TTC549 (cell line): ENCODE results near the gene APC2.

Source experiments
- FAIRE-seq: peaks from 2 replicates; lab custom pipeline; 2012; peaks lifted over from hg19 to GRCh38; lab: Jason Lieb, UNC

APC2 gene

GRCh38 chr19:1446713-1447481, 3.0 kb upstream of the APC2 start:
- no peak for FAIRE-seq

- FAIRE-seq, result no peak
Observed at GRCh38 chr19:1447504-1447903, 2.4 kb upstream of the APC2 start.

DNA sequence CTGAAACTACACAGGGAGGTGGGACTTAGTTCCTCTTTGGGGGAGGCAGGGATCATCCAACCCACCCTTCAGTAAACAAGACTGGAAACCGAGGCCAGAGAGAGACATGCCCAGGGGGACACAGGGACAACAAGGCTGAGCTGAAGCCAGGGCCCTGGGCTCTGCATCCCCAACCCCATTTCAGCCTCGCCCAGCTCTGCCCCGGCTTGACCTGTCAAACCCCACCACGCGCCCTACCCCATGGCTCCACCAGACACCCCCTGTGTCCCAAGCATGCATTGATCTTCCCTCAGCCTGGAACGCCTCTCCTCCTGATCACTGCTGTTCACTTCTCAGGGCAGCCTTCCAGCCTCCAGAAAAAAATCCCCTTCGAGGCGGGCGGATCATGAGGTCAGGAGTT, 2.0 kb upstream of the APC2 start:
- FAIRE-seq, result no peak

GRCh38 chr19:1450735-1451731, 1.1 kb downstream of the APC2 start:
- no peak for FAIRE-seq

DNA sequence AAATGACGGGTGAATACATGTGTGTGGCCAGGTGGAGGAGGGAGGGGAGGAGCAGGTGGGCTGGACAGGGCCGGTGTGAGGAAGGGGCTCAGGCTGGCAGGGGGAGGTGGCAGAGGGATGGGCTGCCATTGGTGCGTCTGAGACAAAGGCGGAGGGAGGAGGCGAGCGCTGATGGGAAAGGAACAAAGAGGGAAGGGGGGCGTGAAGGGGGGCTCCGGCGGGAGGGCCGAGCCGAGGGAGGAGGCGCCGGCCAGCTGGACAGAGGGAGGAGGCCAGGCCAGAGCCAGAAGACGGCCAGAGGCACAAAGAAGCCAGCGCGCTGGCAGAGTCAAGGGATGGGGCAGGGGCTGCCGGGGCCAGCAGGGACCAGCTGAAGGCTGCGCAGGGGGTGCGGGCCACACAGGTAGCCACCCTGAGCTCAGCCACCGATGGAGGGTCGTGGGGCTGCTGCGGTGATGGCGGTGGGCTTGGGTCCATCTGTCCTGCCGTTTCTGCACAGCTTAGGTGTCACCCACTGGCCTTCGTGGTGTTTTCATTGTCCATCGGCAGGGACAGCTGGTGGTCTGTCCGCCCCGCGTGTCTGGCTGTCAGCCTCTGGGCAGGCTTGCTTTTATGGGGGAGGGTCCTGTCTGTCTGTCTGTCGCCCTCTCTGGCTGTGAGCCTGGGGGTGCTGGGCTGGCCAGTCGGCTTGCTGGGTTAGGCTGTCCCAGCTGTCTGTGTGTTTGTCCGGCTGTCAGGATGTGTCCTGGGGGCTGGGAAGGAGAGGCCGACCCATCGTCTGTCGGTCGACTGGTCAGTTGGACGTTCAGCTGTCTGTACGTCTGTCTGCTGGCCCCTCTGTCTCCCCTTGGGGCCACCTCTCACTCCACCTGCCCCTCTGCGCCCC, 2.2 kb downstream of the APC2 start:
- FAIRE-seq, result no peak

DNA sequence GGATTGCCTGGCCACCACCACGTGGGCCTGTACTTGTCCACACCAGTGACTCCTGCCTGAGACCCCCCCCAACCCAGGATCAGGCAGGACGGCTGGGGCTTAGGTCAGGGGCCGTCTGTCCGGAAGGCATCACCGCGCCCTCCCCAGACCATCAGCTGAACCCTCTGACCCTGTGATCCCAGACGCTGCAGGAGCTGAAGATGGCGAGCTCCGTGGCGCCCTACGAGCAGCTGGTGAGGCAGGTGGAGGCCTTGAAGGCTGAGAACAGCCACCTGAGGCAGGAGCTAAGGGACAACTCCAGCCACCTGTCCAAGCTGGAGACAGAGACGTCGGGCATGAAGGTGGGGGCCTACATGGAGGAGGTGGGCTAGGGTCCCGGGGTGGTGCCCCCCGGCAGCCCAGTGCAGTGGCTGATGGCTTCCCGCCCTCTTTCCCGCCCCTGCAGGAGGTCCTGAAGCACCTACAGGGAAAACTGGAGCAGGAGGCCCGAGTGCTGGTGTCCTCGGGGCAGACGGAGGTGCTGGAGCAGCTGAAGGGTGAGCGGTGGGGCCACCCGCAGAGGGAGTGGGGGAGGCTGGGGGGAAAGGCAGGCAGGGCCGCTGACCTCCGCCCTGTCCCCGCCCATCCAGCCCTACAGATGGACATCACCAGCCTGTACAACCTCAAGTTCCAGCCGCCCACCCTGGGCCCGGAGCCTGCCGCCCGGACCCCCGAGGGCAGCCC, 3.0 kb downstream of the APC2 start:
- no peak for FAIRE-seq

DNA sequence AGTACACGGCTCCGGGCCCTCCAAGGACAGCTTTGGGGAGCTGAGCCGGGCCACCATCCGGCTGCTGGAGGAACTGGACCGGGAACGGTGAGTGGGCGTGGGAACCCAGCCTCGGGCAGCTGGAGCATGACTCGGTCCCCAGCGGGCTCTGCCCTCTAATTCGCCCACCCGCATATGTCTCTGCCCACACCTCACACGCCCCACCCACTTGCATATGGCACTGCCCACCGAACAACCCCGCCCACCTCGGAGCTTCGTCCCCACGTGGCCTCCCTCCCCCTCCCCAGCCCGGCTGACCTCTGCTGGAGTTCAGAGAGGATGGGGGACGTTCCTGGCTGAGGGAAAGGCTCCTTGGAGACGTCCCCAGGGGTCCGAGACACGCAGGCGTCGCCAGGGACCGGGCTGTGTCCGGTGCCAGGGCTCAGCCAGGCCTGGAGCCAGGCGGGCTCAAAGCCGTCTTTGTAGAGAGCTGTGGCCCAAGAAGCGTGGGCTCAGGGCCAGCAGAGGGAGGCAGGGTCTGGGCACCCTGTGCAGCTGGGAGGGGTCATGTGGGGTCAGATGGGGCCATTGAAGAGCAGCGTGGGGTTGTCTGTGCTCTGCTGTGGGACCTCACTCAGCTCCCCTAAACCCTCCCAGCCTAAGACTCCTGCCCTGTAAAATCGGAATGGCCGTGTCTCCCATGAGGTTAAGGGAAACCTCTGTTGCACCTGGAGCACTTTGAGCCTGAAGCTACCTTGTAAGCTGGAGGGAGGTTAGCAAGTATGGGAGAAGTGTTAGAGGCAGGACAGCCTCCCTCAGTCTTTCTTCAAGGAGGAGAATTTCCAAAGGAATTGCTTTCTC, 3.8 kb downstream of the APC2 start:
- FAIRE-seq, result no peak

DNA sequence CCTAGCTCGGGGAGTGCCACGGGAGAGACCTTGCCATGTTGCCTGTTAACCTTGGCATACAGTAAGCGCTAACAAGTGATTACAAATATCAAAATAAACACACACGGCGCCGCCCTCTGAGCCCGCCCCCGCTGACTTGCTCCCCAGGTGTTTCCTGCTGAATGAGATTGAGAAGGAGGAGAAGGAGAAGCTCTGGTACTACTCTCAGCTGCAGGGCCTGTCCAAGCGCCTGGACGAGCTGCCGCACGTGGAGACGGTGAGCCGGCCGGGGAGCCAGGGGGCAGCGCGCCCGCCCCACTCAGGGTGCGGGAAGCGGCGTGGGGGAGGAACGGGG, 5.0 kb downstream of the APC2 start:
- FAIRE-seq, result no peak

GRCh38 chr19:1455336-1456120, 5.6 kb downstream of the APC2 start:
- FAIRE-seq, result no peak

- FAIRE-seq, result no peak
Observed at GRCh38 chr19:1456121-1456900, 6.4 kb downstream of the APC2 start.

- no peak for FAIRE-seq
Observed at GRCh38 chr19:1457031-1457739, 7.3 kb downstream of the APC2 start.

GRCh38 chr19:1457892-1458291, 8.0 kb downstream of the APC2 start:
- no peak for FAIRE-seq

DNA sequence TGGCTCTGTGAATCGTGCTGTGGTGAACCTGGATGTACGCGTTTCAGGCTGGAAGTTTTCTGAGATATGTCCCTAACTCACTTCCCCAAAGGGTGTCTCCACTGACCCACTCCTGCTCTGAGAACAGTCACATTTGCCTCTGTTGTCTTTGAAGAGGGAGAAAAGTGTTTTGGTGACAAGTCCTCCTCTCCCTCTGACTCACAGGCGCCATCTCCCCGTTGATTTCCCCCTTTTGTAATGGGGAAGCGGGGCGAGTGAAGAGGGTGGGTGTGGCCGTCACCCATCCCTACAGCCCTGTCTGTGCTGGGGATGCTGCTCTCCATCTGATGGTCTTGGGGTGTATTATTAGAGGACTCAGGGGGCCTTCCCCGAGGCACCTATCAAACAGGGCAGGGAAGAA, 9.6 kb downstream of the APC2 start:
- FAIRE-seq, result no peak

GRCh38 chr19:1460033-1460995, 10.4 kb downstream of the APC2 start:
- no peak for FAIRE-seq

GRCh38 chr19:1461862-1462261, 11.9 kb downstream of the APC2 start:
- FAIRE-seq, result no peak

DNA sequence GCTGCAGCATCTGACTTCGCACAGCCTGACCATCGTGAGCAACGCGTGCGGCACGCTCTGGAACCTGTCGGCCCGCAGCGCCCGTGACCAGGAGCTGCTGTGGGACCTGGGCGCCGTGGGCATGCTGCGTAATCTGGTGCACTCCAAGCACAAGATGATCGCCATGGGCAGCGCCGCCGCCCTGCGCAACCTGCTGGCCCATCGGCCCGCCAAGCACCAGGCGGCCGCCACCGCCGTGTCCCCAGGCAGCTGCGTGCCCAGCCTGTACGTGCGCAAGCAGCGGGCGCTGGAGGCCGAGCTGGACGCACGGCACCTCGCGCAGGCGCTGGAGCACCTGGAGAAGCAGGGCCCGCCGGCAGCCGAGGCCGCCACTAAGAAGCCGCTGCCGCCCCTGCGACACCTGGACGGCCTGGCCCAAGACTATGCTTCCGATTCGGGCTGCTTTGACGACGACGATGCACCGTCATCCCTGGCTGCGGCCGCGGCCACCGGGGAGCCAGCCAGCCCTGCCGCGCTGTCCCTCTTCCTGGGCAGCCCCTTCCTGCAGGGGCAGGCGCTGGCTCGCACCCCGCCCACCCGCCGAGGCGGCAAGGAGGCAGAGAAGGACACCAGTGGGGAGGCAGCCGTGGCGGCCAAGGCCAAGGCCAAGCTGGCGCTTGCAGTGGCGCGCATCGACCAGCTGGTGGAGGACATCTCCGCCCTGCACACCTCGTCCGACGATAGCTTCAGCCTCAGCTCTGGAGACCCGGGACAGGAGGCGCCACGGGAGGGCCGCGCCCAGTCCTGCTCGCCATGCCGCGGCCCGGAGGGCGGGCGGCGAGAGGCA, 15.5 kb downstream of the APC2 start:
- no peak for FAIRE-seq
